A204.1 (cell line): ENCODE data around the gene OR4L1.
"Not testable (repeated sequence)": the region's sequence is repeated elsewhere in the genome, so short reads cannot be mapped to it uniquely, and the experiment has no call there.

Source experiments
- FAIRE-seq: peaks from 2 replicates; lab custom pipeline; 2012; peaks lifted over from hg19 to GRCh38; lab: Jason Lieb, UNC

The OR4L1 gene, protein sequence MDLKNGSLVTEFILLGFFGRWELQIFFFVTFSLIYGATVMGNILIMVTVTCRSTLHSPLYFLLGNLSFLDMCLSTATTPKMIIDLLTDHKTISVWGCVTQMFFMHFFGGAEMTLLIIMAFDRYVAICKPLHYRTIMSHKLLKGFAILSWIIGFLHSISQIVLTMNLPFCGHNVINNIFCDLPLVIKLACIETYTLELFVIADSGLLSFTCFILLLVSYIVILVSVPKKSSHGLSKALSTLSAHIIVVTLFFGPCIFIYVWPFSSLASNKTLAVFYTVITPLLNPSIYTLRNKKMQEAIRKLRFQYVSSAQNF

DNA sequence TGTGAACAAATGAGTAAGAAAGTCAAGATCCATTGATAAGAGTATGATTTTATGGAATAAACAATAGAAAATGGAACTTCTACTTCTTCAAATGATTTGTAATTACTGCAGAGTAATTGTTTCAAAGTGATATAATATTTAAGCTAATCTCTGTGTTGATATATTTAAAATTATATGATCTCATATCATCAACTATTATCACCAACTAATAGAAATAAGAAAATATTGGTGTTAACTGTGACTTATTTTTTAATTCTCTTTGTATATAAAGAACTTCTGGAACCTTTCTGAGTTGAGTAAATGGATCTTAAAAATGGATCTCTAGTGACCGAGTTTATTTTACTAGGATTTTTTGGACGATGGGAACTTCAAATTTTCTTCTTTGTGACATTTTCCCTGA, at the start of gene OR4L1:
OR4L1 (plus strand) TSS at position 301 of the 400 bp plus-strand sequence; CDS start at position 301, 0 bp downstream.
- FAIRE-seq: no peak

DNA sequence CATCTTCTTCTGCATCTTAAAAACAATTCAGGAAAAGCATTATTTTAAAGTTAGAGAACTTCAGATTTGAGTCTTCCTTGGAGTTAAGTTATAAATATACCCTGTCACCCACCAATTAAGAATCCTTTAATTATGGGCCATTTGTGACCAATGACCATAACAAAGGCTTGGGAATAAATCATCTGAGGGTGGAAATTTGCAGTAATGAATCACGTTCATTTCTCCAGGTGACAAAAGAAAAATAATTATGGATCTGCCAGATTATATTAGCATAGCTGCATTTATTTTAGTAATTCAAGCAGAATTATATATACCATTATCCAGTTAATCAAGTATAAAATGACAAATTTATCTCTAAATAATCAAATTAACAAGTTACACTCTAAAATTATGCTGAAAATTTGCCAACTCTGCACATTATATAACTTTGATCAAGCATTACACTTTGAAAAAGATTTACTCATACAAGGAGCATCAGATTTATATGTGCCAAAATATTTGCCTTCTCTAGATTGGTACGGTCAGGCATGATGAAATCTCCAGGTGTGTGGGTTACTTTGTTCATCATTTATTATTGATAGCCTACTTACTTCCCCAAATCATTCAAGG, 40.5 kb upstream of the OR4L1 start, which contains the start of gene OR4K14:
OR4K14 (minus strand) TSS at position 51 of the 609 bp plus-strand sequence. CDS start 4,114 bp downstream, outside the sequence.
- FAIRE-seq: no peak

DNA sequence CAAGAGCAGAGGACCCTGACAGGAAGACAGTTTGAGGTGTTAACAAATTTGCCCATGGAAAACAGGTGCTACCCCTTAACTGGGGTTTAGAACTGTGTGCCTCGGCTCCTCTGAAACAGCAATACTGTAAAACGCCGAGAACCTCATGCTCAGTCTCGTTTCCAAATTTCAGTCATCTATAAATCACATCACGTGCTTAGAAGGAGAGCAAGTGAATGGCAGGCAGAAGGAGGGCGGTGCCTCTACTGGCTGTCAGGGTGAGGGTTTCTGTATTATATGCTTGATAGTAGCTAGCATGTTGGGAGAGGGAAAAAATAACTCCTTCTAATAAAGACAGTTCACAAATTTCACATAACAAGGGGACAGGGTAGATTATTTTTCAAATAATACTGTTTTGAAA, 28.8 kb upstream of the OR4L1 start:
- FAIRE-seq: no peak

DNA sequence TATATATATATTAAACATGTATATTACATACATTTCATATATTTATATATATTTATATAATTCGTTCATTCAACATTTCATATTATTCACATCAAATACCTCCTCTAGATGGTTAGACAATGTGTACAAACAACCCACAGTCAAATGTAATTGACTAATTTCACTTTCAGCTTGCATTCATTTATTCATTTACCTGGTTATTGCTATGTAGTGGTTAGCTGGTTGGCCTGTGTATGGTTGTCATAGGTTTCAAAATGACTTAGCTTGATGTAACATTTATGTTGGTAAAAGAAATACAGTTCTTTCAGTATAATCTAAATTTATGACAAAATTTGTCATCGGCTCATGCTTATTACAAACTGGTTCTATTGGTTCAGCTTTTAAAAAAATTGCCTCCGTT, 24.4 kb upstream of the OR4L1 start:
- FAIRE-seq: no peak

DNA sequence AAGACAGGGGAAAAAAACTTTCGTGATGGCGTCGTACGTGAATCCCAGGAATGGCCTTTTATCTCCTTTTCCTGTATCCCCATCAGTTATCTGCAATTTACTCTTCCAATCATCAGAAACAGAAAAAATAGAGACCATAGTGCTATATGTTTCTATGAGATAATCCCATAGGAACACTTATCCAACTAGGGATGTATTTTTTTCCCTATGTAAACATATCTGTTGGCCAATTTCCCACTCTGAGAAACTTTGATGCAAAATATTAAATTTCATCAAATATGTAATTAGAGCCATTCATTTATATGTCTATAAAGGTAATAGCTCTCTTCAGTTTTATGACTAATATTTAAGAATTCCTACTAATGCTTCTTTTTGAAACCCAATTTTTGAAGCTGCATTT, 23.9 kb upstream of the OR4L1 start, which contains the start of gene OR4K13:
OR4K13 (minus strand) TSS at position 101 of the 400 bp plus-strand sequence. CDS start 1,280 bp downstream, outside the sequence.
- FAIRE-seq: no peak

DNA sequence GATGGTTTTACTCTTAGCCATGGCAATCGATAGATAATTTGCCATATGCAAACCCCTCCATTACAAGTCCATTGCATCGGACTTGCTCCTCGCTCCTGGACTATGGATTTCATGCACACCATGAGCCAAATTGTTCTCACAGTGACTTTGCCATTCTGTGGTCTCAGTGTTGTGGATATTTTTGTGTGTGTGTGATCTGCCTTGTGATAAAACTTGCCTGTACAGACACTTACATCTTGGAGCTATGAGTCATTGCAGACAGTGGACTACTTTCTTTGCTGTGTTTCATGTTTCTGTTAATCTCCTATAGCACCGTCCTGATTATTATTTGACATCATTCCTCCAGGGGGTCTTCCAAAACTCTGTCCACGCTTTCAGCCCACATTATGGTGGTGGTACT, 15.6 kb upstream of the OR4L1 start:
- FAIRE-seq: no peak

DNA sequence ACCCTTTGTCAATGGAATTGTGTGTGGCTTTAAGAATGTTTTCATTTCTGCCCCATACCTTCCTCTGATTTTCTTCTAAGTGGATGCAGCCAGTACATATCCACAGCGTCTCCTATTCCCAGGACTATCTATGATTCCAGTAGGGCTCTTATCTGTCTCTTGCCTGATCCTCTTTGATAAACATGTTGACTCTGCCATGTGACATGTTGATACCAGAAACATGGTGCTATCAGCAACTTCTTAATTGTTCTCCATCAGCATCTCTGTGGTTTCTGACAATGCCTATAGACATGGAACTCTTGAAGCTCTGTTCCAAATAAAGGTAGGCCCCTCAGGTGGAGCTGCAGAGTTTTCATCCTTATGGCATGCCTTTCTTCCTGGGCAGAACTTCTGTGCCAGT, 11.6 kb upstream of the OR4L1 start:
- FAIRE-seq: no peak

DNA sequence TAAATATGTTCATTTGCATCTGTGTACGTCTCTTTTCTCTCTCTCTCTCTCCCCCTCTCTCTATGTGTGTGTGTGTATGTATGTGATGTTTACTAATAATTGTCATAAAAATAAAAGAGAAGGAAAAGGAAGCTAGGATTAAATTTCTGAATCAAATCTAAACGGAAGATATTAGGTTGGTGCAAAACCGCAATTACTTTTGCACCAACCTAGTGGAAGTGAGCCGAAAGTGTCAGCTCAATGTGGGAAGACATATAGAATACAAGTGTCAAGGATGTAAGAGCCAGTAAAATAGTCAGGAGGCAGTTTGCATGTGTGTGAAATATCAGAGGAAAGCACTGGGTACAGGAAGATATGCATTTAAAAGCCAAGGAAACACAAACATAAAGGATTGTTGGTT, 32.2 kb downstream of the OR4L1 start:
- no peak for FAIRE-seq

DNA sequence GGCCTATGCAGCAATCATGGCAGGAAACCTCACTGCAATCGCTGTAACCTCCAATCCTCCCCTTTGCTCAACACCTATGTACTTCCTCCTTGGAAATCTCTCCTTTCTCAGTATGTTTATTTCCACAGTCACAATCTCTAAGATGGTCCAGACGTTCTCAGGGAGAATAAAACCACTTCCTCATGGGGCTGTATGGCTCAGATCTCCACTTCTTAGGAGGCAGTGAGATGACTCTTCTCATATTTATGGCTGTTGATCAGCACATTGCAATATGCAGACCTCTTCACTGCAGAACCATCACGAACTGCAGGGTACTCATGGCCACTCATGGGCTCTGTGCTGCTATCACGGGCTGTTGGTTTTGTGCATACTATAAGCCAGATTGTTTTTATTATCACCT, 33.6 kb downstream of the OR4L1 start:
- no peak for FAIRE-seq

DNA sequence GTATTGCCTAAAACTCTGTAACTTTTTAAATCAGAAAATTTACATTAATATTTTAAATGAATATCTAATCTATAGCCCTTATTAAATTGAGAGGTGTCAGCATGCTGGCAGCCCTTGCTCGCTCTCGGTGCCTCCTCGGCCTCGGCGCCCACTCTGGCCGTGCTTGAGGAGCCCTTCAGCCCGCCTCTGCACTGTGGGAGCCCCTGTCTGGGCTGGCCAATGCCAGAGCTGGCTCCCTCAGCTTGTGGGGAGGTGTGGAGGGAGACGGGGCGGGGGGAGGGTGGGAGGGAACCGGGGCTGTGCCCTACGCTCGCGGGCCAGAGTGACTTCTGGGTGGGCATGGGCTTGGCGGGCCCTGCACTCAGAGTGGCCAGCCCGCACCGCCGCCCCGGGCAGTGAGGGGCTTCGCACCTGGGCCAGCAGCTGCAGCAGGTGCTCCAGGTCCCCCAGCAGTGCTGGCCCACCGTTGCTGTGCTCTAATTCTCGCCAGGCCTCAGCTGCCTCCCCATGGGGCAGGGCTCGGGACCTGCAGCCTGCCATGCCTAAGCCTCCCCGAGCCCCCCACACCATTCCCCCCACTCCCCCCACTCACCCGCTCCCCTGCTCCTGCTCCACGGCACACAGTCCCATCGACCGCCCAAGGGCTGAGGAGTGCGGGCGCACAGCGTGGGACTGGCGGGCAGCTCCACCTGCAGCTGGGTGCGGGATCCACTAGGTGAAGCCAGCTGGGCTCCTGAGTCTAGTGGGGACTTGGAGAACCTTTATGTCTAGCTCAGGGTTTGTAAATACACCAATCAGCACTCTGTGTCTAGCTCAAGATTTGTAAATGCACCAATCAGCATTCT, 39.3 kb downstream of the OR4L1 start:
- FAIRE-seq: not testable (repeated sequence)

DNA sequence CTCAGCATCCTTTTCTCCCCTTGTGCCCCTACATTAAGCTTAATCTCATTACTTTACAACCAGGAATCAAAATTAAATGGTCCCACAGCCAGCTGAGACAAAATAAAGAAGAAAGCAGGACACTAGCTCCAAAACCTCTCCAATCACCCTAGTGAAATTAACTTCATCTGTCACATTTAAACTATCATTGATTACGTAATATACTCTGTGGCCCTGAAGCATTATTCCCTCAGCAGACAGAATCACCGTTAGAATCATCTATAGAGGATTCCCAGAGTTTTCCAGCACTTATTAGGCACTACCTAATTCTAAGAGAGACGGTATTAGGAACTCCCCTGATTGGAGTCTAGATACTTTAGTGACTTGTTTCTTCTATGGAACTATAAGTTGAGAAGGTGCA, 50.6 kb downstream of the OR4L1 start, which contains the start of gene OR4K17:
OR4K17 (plus strand) TSS at position 302 of the 400 bp plus-strand sequence. CDS start 6,761 bp downstream, outside the sequence.
- FAIRE-seq: no peak
